Astrocyte of the spinal cord (primary cell): ENCODE results near the gene SLC4A11.
"Not testable (repeated sequence)": the region's sequence is repeated elsewhere in the genome, so short reads cannot be mapped to it uniquely, and the experiment has no call there.

Source experiments
- DNase-seq: peaks from one replicate; pipeline ENCODE4 v3.0.0; 2011; ENCODE audit warnings: low read depth, low spot score
- H3K4me3 ChIP-seq: 2 replicates; pipeline ENCODE4 v1.5.1; 2011; ENCODE audit warnings: low read depth, mild to moderate bottlenecking, low read length, moderate library complexity
- in situ Hi-C: cut with HindIII; loops from 2 replicates; pipeline ENCODE4 v1.10.0; 2017; ENCODE audit warnings: low sequenced_read_pairs
- TF ChIP-seq, protein P1 (sequence below): IDR thresholded peaks from 2 replicates; pipeline ENCODE4 v1.5.1; 2012; ENCODE audit warnings: low read depth, mild to moderate bottlenecking, low read length, inconsistent platforms

The SLC4A11 gene

GRCh38 chr20:3221398-3222226, 17.4 kb downstream of the SLC4A11 start:
- in situ Hi-C loops = no loop called here
- TF ChIP-seq, protein P1, sequence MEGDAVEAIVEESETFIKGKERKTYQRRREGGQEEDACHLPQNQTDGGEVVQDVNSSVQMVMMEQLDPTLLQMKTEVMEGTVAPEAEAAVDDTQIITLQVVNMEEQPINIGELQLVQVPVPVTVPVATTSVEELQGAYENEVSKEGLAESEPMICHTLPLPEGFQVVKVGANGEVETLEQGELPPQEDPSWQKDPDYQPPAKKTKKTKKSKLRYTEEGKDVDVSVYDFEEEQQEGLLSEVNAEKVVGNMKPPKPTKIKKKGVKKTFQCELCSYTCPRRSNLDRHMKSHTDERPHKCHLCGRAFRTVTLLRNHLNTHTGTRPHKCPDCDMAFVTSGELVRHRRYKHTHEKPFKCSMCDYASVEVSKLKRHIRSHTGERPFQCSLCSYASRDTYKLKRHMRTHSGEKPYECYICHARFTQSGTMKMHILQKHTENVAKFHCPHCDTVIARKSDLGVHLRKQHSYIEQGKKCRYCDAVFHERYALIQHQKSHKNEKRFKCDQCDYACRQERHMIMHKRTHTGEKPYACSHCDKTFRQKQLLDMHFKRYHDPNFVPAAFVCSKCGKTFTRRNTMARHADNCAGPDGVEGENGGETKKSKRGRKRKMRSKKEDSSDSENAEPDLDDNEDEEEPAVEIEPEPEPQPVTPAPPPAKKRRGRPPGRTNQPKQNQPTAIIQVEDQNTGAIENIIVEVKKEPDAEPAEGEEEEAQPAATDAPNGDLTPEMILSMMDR = no peak
- DNase-seq = no peak
- no peak overlapping the region for H3K4me3 ChIP-seq

DNA sequence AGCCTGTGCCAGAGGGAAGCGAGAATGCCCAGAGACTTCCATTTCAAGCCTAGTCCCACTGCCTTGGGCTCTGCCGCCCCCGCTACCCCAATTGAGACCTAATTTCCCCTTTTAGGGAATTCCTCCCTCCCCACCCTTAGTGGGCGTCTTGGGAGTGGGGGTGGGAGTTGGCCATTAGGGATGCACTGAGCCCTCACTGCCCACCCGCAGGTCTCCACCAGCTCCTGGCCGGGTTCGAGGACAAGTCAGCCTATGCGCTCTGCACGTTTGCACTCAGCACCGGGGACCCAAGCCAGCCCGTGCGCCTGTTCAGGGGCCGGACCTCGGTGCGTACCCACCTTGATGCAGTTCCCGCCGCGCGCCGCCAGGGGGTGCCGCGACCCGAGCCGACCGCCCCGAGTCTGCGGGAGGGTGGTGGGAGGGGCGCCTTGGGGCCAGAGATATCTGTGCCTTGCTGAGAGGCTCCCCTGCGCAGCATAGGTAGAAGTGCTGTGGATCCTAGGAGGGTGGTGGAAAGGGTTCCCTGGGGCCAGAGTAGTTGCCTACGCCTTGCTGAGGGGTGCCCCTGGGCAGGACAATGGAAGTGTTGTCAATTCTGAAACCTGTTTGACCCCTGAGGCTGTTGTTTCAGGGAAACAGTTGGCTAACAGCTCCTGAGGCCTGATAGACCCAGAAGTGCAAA, 20.5 kb downstream of the SLC4A11 start:
- TF ChIP-seq, protein P1 = peak; percentile 89
- DNase-seq = peak; percentile 10
- H3K4me3 ChIP-seq = no peak overlapping the region
- in situ Hi-C loops = no loop called here

DNA sequence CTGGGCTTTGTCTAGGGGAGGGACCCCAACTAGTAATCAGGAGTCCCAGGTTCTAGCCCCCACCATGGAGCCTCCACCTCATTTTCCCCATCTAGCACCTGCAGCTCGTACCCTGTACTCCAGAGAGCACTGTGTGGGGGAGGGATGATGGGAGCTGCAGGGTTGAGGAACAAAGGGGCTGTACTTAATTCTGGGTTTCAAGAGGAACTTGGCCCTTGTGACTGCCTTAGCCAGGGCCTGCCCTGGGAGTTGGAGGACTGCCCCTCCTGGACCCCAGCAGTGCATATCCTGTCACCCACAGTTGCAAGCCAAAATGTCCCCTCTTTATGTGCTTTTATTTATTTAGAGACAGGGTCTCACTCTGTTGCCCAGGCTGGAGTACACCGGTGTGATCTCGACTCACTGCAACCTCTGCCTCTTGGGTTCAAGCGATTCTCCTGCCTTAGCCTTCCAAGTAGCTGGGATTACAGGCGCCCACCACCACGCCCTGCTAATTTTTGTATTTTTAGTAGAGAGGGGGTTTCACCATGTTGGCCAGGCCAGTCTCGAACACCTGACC, 23.6 kb downstream of the SLC4A11 start:
- in situ Hi-C loops, DNase-seq, H3K4me3 ChIP-seq: not testable (repeated sequence)

DNA sequence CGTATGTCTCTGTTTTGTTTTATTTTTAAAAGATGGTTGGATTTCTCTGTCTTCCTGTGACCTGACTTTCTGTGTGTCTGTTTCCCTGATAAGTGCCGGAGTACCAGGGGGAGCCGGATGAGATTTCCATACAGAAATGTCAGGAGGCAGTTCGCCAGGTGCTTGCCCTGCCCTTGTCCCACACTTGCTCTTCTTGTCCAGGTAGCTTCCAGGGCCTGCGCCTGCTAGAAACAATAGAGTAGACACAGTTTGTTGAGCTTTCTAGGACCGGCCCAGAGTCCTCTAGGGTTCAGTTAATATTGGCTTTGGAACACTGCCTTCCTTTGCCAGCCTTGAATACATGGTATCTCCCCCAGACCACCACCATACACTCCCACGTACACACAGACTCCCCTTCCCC, 25.8 kb downstream of the SLC4A11 start:
- in situ Hi-C loops = no loop called here

GRCh38 chr20:3210346-3210745, 28.6 kb downstream of the SLC4A11 start:
- DNase-seq = no peak
- peak overlapping the region; percentile 86 for H3K4me3 ChIP-seq
- in situ Hi-C loops = no loop called here
- TF ChIP-seq, protein P1 = no peak

More for the DNA sequence above, 25.8 kb downstream of the SLC4A11 start:
- TF ChIP-seq, protein P1 = no peak
- no peak overlapping the region for H3K4me3 ChIP-seq
- DNase-seq = no peak

DNA sequence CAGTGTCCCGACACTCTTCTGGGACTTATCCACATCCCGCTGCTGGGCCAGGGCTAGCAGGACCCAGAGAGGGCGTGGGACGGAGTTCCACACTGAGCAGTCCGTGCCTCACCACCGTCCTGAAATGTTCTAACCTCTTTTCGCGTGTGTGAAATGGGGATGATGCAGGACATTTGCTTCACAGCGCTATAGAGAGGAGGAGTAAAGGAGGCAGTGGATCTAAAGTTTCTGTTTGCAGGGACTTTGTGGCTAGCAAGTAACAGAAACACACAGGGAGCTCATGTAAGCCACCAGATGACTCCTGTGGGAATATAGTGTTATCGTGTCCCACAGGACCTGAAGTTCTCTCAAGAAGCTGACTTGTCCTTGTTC, 29.1 kb downstream of the SLC4A11 start:
- TF ChIP-seq, protein P1 = no peak
- peak overlapping the region; percentile 86 for H3K4me3 ChIP-seq
- in situ Hi-C loops = no loop called here
- DNase-seq = peak; percentile 6
